ENCODE measurements around the gene NUB1.

The NUB1 gene

DNA sequence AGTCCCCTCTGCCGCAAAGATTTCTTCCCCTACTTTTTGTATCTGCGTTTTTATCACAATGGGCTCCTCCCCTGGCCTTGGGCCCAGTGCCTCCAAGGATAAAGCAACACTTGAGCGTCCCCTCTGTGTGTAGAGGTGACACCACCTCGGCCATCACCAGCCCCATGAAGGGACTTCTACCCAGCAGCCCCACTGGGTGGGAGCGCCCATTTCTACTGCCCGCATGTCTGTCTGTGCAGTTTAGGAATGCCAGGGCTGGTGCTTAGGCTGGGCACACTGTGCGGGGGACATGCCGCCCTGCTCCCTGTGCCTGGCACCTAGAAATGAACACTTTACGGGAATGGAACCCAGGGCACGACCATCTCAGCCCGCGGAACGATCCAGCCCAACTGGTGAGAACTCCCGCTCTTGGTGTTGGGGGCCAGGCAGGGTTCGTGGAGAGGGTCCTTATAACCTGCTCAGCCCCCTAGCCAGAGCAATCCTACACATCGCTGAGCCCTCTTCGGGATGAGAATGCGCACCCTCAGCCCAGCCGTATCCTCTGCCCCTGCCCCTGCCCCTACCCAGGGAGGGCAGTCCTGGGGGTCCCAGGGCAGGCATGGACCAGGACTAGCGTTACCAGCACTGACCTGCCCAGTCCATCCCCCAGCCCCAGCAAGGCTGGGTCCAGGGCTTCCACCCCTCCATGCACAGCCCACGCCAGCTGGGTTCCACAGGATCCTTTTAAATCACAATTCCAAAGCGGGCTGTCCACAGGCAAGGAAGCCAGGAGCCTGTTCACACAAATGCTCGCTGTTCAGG lies 85.5 kb downstream of the NUB1 start:
- DNase-seq, result no peak

DNA sequence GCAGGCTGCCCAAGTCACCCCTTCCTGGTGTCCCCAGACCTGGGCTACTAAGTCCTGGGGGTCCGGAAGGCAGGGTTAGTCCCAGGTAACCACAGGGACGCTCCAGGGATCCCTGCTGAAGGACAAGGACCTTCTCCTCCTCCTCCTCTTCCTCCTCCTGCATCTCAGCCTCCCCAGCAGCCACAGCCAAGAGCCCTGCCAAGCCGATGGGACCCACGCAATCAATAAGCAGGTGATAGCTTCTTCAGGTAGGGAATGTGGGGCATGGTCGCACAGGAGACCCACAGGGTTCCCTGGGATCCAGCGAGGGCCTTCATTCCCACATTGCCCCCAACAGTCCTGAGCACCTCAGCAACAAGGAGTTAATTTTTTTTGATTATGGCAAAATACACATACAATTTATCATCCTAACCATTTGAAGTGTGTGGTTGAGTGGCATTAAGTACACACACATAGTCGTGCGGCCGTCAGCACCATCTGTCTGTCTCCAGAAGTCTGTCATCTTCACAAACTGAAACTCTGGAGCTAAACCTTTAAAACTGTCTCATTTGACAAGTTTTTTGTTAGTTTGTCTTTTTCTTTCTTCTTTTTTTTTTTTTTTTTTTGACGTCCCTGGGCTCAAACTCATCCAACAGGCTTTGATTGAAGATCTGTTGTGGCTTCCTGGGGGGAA lies 86.2 kb downstream of the NUB1 start:
- no peak for DNase-seq

Measured in NCI-H1436 (cell line).